Activated naive CD4-positive, alpha-beta T cell treated with anti-CD3 and anti-CD28 coated beads, Interleukin-2, amount 50 U/mL, for 24 hours (primary cell): Measurements from ENCODE around the gene KRT39.

Source experiments
- H3K27ac Mint-ChIP-seq: one replicate; pipeline ENCODE4 v1.8.0; 2021; ENCODE audit warnings: mild to moderate bottlenecking, mixed read lengths
- H3K27me3 Mint-ChIP-seq: one replicate; pipeline ENCODE4 v1.8.0; 2021; ENCODE audit warnings: mixed read lengths
- H3K36me3 Mint-ChIP-seq: one replicate; pipeline ENCODE4 v1.8.0; 2021; ENCODE audit warnings: mixed read lengths
- H3K4me1 Mint-ChIP-seq: one replicate; pipeline ENCODE4 v1.8.0; 2021; ENCODE audit warnings: mixed read lengths
- H3K4me3 Mint-ChIP-seq: one replicate; pipeline ENCODE4 v1.8.0; 2021; ENCODE audit warnings: mild to moderate bottlenecking, mixed read lengths
- H3K9me3 Mint-ChIP-seq: one replicate; pipeline ENCODE4 v1.8.0; 2021; ENCODE audit warnings: mixed read lengths

KRT39 gene

DNA sequence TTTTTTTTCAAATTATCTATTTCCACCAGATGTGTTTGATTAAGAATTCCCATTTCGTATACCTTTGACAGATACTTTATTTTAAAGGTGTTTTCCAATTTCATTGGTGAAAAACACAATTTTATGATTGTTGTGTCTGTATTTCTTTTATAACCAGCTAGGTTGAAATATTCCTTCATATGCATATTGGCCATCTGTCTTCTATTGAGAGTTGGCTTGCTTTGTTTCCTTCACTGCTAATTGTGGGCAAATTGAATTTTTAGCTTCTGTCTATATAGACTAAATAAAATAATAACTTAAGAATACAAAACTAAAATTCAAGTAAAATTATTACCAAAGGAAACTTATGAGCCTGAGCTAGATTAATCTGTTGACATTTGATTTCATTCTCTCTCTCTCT, 28.4 kb upstream of the KRT39 start:
- Mint-ChIP-seq H3K9me3 (no peaks in the 10 kb centered on the region), H3K36me3 (peaks cover 2% of the 10 kb centered on the region), H3K27ac (no peak overlapping the region), H3K27me3 (peaks cover 23% of the 10 kb centered on the region), H3K4me3 (no peak overlapping the region), H3K4me1 (no peaks in the 10 kb centered on the region)

GRCh38 chr17:40993839-40994238, 27.1 kb upstream of the KRT39 start, which contains the start of gene KRTAP3-3:
KRTAP3-3 (minus strand) TSS chr17:40994164; CDS start chr17:40994097, 67 bp downstream.
- no peaks in the 10 kb centered on the region for H3K36me3 Mint-ChIP-seq
- H3K9me3 Mint-ChIP-seq: no peaks in the 10 kb centered on the region
- H3K27ac Mint-ChIP-seq: no peak within 1 kb of the TSS
- peaks cover 19% of the 10 kb centered on the region for H3K27me3 Mint-ChIP-seq
- no peak within 1 kb of the TSS for H3K4me3 Mint-ChIP-seq
- no peaks in the 10 kb centered on the region for H3K4me1 Mint-ChIP-seq

DNA sequence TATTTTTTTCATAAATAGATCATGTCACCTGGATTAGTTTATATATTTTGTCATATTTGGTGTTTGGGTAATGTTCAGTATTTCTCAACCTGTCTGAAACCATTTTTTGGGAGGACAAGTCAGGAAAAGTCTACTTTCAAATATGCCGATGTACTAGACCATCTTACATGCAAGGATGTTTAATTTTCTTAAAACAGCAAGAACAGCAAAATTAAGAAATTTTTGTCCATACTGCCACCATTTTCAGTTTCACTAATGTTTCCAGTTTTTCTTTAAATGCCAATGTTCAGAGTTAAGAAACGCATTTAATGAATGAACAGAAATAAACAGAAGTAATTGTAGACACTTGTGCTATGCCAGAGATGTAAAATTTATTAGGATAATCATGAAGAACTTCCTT, 26.3 kb upstream of the KRT39 start:
- H3K27me3 Mint-ChIP-seq: peaks cover 16% of the 10 kb centered on the region
- no peaks in the 10 kb centered on the region for H3K4me1 Mint-ChIP-seq
- H3K9me3 Mint-ChIP-seq: no peaks in the 10 kb centered on the region
- no peak overlapping the region for H3K4me3 Mint-ChIP-seq
- H3K27ac Mint-ChIP-seq: no peak overlapping the region
- H3K36me3 Mint-ChIP-seq: no peaks in the 10 kb centered on the region

DNA sequence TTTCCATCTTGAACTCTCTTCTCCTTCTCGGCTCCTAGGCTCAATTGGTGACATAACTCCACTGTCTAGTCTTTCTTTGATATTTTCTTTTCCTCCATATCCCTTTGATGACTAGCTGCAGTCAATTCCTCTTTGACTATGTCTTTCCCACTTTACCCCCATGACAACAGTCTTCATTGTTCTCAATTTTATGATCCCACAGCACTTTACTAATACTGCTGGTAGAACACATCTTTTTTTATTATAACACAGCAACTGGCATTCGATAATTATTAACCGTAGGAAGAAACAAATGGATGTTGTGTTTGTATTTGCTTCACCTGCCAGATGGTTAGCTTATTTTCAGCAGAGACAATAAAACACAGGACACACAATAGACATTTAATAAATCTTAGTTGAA, 25.9 kb upstream of the KRT39 start:
- H3K27me3 Mint-ChIP-seq: peaks cover 16% of the 10 kb centered on the region
- no peaks in the 10 kb centered on the region for H3K4me1 Mint-ChIP-seq
- no peaks in the 10 kb centered on the region for H3K9me3 Mint-ChIP-seq
- no peak overlapping the region for H3K4me3 Mint-ChIP-seq
- no peak overlapping the region for H3K27ac Mint-ChIP-seq
- H3K36me3 Mint-ChIP-seq: no peaks in the 10 kb centered on the region

- no peaks in the 10 kb centered on the region for H3K36me3 Mint-ChIP-seq
- H3K4me3 Mint-ChIP-seq: no peak overlapping the region
- H3K27me3 Mint-ChIP-seq: peaks cover 2% of the 10 kb centered on the region
- H3K4me1 Mint-ChIP-seq: no peaks in the 10 kb centered on the region
- H3K9me3 Mint-ChIP-seq: no peaks in the 10 kb centered on the region
- no peak overlapping the region for H3K27ac Mint-ChIP-seq
These were observed 20.2 kb upstream of the KRT39 start for GRCh38 chr17:40986920-40987319.

DNA sequence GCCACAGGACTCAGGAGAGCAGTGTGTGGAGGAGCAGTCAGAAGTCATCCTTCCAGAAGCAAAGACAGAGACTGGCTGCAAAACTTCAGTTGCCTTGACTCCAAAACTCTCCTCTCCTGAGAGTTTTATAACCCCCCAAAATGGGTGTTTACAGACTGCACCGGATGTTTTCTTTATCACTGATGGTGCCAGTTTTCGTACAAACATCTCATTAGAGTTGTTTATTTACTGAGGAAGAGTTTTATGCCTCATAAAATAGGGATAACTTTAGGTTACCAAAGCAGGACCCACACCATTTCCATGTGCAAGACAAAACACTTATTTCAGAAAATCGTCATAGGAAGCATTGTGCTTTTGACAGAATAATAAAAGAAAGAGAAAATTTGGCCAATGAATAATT, 17.5 kb upstream of the KRT39 start, which contains the start of gene KRT40:
KRT40 (minus strand) TSS at position 101 of the 400 bp plus-strand sequence; CDS start at position 48, 53 bp downstream.
- no peaks in the 10 kb centered on the region for H3K4me1 Mint-ChIP-seq
- no peaks in the 10 kb centered on the region for H3K9me3 Mint-ChIP-seq
- H3K27me3 Mint-ChIP-seq: peaks cover 2% of the 10 kb centered on the region
- no peak within 1 kb of the TSS for H3K27ac Mint-ChIP-seq
- H3K36me3 Mint-ChIP-seq: no peaks in the 10 kb centered on the region
- no peak within 1 kb of the TSS for H3K4me3 Mint-ChIP-seq

GRCh38 chr17:40981115-40981514, 14.4 kb upstream of the KRT39 start:
- Mint-ChIP-seq H3K9me3 (no peaks in the 10 kb centered on the region), H3K4me1 (no peaks in the 10 kb centered on the region), H3K36me3 (no peaks in the 10 kb centered on the region), H3K27ac (no peak overlapping the region), H3K27me3 (peaks cover 5% of the 10 kb centered on the region), H3K4me3 (no peak overlapping the region)

GRCh38 chr17:40980596-40980995, 13.8 kb upstream of the KRT39 start:
- Mint-ChIP-seq H3K4me1 (no peaks in the 10 kb centered on the region), H3K4me3 (no peak overlapping the region), H3K27me3 (peaks cover 5% of the 10 kb centered on the region), H3K27ac (no peak overlapping the region), H3K9me3 (no peaks in the 10 kb centered on the region), H3K36me3 (no peaks in the 10 kb centered on the region)

DNA sequence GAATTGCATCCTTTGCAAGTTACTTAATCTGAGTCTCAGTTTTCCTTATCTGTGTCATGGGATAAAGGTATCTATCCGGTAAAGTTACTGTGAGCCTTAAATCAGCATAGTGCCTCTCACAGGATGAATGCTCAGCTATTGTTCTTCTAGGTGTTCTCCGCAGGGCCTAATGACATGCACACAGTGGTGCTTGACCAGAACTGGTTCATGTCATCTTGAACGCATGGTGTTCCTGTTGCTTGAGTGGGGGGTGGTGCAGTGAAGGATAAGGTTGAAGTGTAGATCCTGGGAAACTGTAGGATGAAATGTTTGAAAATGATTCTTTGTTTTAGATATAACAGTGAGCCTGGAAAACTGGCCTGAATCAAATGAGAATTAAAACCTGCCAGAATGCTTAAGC, 13.4 kb upstream of the KRT39 start:
- Mint-ChIP-seq H3K27ac (no peak overlapping the region), H3K4me1 (no peaks in the 10 kb centered on the region), H3K36me3 (no peaks in the 10 kb centered on the region)

DNA sequence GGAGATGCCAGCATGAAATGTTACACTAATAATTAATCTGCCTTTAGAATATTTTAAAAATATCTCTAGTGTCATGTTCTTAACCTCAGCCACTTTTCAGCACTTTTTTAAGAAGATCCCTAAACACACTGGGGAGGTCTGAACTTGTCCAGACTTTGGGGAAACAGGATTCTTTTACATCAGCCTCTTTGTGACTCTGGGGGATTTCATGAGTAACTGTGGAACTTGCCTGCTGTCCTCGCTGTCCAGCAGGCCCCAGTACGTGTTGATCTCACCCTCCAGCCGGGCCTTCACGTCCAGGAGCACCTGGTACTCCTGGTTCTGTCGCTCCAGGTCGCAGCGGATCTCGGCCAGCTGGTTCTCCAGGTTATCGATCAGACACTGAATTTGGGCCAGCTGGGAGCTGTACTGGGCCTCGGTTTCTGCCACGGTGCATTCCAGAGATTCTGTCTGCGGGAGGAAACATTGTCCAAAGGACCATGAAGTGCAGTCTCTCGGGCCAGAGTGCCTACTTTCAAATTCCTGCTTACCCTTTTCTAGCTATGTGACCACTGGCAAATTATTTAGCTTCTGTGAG, 11.9 kb upstream of the KRT39 start:
- H3K4me1 Mint-ChIP-seq: no peaks in the 10 kb centered on the region
- H3K4me3 Mint-ChIP-seq: no peak overlapping the region
- H3K36me3 Mint-ChIP-seq: no peaks in the 10 kb centered on the region
- H3K27ac Mint-ChIP-seq: no peak overlapping the region
- H3K9me3 Mint-ChIP-seq: no peaks in the 10 kb centered on the region
- H3K27me3 Mint-ChIP-seq: peaks cover 5% of the 10 kb centered on the region

More for the DNA sequence above, 13.4 kb upstream of the KRT39 start:
- peaks cover 7% of the 10 kb centered on the region for H3K27me3 Mint-ChIP-seq
- no peak overlapping the region for H3K4me3 Mint-ChIP-seq
- H3K9me3 Mint-ChIP-seq: no peaks in the 10 kb centered on the region

GRCh38 chr17:40975516-40975915, 8.8 kb upstream of the KRT39 start:
- Mint-ChIP-seq H3K27me3 (peaks cover 5% of the 10 kb centered on the region), H3K4me1 (no peaks in the 10 kb centered on the region), H3K9me3 (no peaks in the 10 kb centered on the region)

DNA sequence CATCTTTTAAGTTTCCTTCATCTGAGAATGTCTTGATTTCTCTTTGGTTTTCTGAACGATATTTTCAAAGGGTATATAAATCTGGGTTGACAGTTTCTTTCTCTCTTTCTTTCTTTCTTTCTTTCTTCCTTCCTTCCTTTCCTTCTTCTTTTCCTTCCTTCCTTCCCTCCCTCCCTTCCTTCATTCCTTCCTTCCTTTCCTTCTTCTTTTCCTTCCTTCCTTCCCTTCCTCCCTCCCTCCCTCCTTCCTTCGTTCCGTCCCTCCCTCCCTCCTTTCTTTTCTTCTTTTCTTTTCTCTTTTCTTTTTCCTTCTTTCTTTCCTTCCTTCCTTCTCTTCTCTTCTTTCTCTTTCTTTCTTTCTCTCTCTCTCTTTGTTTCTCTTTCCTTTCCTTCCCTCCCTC, 7.6 kb upstream of the KRT39 start:
- Mint-ChIP-seq H3K36me3 (no peaks in the 10 kb centered on the region), H3K9me3 (no peaks in the 10 kb centered on the region), H3K27ac (no peak overlapping the region), H3K4me3 (no peak overlapping the region), H3K4me1 (no peaks in the 10 kb centered on the region), H3K27me3 (peaks cover 5% of the 10 kb centered on the region)

More at GRCh38 chr17:40975516-40975915, 8.8 kb upstream of the KRT39 start:
- no peak overlapping the region for H3K27ac Mint-ChIP-seq
- no peaks in the 10 kb centered on the region for H3K36me3 Mint-ChIP-seq
- H3K4me3 Mint-ChIP-seq: no peak overlapping the region

- H3K27ac Mint-ChIP-seq: no peak overlapping the region
- H3K4me3 Mint-ChIP-seq: no peak overlapping the region
- no peaks in the 10 kb centered on the region for H3K4me1 Mint-ChIP-seq
- no peaks in the 10 kb centered on the region for H3K9me3 Mint-ChIP-seq
- H3K36me3 Mint-ChIP-seq: no peaks in the 10 kb centered on the region
- peaks cover 4% of the 10 kb centered on the region for H3K27me3 Mint-ChIP-seq
These were observed 834 bp upstream of the KRT39 start for GRCh38 chr17:40967582-40967981.

GRCh38 chr17:40963838-40964237, 2.9 kb downstream of the KRT39 start:
- H3K4me3 Mint-ChIP-seq: no peak overlapping the region
- H3K27ac Mint-ChIP-seq: no peak overlapping the region
- H3K9me3 Mint-ChIP-seq: no peaks in the 10 kb centered on the region
- no peaks in the 10 kb centered on the region for H3K36me3 Mint-ChIP-seq
- H3K4me1 Mint-ChIP-seq: no peaks in the 10 kb centered on the region
- H3K27me3 Mint-ChIP-seq: peaks cover 4% of the 10 kb centered on the region

- Mint-ChIP-seq H3K36me3 (no peaks in the 10 kb centered on the region), H3K27me3 (peaks cover 4% of the 10 kb centered on the region), H3K4me1 (no peaks in the 10 kb centered on the region), H3K27ac (no peak overlapping the region), H3K4me3 (no peak overlapping the region), H3K9me3 (no peaks in the 10 kb centered on the region)
These were observed 4.6 kb downstream of the KRT39 start for GRCh38 chr17:40962059-40962561.

DNA sequence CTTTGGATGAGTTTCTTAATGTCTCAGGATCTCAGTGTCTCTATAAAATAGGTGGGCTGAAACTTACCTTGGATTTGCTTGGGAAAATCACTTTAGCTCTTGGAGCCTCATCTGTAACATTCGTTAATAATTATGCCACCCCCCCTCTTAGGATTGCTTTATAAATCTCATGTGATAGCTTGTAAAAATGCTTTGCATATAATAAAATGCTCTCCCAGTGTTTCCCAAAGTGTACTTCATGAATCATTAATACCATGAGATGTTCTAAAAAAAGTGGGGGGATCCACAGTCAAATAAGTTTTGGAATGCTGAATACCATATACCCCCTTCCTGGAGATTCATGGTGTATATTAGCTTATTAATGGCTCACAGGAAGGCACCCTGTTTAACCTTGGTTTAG, 5.2 kb downstream of the KRT39 start:
- Mint-ChIP-seq H3K4me3 (no peak overlapping the region), H3K27ac (no peak overlapping the region), H3K9me3 (no peaks in the 10 kb centered on the region), H3K4me1 (no peaks in the 10 kb centered on the region), H3K36me3 (no peaks in the 10 kb centered on the region), H3K27me3 (peaks cover 4% of the 10 kb centered on the region)

DNA sequence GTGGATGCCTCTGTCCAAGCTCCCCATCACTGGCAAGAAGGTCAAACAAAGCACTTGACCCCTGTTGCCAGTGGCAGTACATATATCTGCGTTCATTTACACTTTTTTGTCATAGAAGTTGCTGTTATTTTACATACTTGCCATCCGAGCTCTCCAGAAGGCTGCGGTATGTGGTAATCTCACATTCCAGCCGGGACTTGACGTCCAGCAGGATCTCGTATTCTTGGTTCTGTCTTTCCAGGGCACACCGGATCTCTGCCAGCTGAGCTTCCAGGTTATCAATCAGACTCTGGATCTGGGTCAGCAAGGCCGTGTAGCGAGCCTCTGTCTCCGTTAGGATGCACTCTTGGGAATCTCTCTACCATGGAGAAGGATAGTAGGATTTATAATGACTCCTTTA, 6.6 kb downstream of the KRT39 start:
- Mint-ChIP-seq H3K27ac (no peak overlapping the region), H3K9me3 (no peaks in the 10 kb centered on the region), H3K27me3 (peaks cover 3% of the 10 kb centered on the region), H3K4me1 (no peaks in the 10 kb centered on the region), H3K36me3 (no peaks in the 10 kb centered on the region), H3K4me3 (no peak overlapping the region)
